VCaP (cell line): ENCODE results near the gene PPP2R2C.
A peak's percentile ranks its signal among the peaks of the same experiment; 100 is the strongest.

Source experiments
- H3K27ac ChIP-seq: fragments of 450-650 bp; 2 replicates; pipeline ENCODE4 v1.5.1; 2017
- CTCF ChIP-seq: fragments of 450-650 bp; conservative IDR thresholded peaks from 2 replicates; pipeline ENCODE4 v1.5.1; 2017; ENCODE audit warnings: mild to moderate bottlenecking, moderate library complexity

The PPP2R2C gene

GRCh38 chr4:6449746-6450369 lies 22.6 kb downstream of the PPP2R2C start:
- no peak overlapping the region for H3K27ac ChIP-seq
- no peak for TF ChIP-seq CTCF

GRCh38 chr4:6449335-6449734 lies 23.1 kb downstream of the PPP2R2C start:
- H3K27ac ChIP-seq = no peak overlapping the region
- no peak for TF ChIP-seq CTCF

DNA sequence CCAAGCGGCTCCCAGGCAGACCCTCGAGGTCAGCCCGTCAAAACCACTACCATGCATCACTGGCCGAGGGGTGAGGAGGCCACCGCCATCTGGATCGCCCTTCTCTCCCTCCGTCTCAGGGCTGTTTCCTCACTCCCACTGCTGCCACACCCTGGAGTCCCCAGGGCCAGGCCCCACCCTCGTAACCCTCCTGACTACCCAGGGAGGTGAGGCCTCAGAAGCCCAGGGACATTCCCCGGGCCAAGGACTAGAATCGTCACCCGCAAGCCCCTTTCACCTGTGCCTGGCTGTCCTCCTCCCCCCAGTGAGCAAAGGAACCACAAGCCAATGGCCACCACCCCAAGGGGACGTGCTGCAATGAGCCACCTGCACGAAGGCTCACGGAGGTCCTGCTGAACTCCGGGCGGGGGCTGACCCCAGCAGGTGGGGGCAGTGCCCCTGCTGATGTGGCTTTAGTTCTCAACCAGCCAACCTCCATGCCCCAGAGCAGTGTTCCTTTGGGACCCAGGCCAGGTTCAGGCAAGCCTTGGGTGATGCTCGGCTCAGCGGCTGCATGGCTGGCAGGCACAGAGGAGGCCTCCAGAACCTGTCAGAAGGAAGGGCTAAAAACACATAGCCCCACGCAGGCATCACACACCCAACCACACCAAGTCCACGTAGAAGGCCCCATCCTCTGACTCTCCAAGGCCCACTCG lies 23.8 kb downstream of the PPP2R2C start:
- TF ChIP-seq CTCF = no peak
- no peak overlapping the region for H3K27ac ChIP-seq

- no peak overlapping the region for H3K27ac ChIP-seq
- TF ChIP-seq CTCF = no peak
Measured at GRCh38 chr4:6447672-6448171, 24.7 kb downstream of the PPP2R2C start.

DNA sequence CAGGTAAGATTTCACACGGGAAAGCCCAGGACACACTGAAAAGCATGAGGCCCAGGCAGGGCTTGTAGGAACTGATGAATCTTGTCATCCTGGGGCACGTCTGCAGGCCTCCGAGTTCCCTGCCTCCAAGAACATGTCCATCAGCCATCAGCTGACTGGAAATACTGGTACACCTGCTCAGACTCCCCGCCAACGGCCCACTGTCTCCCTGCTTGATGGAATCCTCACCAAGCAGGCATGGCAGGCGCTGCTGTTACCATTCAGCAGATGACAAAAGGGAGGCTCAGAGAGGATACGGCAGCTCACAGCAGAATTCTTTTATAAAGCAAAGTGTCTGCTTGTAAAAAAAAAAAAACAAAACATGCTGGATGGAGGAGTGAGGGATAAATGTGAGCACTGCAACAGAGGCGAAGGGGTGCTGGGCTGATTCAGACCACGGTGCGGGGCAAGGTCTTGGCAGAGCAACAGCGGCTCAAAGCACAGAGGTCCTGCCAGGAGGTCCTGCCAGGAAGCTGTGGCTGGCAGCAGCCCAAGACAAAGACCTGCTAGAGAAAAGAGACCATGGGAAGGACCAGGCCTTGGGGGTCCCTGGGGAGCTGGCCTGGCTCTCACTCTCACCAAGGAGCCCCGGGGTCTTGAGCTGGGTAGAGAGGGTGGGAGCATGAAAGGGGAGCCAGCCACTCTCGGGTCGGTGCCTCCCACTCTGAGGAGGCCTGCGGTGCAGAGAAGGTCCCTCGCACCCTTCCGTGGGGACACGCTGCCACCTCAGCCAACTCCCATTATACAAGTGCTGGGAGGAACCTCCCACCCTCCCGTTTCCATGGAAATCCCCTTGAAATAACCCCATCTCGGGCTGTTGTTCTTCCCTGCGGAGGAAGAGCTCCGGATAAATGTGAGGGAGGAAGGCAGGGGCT lies 25.6 kb downstream of the PPP2R2C start:
- no peak for TF ChIP-seq CTCF
- peak overlapping the region; percentile 37; the same call in 1 of the 2 replicates for H3K27ac ChIP-seq

GRCh38 chr4:6446130-6446482 lies 26.3 kb downstream of the PPP2R2C start:
- peak overlapping the region; percentile 37; the same call in 1 of the 2 replicates for H3K27ac ChIP-seq
- no peak for TF ChIP-seq CTCF
